ENCODE measurements around the gene MRPL49.
A peak's percentile ranks its signal among the peaks of the same experiment; 100 is the strongest.

MRPL49 gene

DNA sequence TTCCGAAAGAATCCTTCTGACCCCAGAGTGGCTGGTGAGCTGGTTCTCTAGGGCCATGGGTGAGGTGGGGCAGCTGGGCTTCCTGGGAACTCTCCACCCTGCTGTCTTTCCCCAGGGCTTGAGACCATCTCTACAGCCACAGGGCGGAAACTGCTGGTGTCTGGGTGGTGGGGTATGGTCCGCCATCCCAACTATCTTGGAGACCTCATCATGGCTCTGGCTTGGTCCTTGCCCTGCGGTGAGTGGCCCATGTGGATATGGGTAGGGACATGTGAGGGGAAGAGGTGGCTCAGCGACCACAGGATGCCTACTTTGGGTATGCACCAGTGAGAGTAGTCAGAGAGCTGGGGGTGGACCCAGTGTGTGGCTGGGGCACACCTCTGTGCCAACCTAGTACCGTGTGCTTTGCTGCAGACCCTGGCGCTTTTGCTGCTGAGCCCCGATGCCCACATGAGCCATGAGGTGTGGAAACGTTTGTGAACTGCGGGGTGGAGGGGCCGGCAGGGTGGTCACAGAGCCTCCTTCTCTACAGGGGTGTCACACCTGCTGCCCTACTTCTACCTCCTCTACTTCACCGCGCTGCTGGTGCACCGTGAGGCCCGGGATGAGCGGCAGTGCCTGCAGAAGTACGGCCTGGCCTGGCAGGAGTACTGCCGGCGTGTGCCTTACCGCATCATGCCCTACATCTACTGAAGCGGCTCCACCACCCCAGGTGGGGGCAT is 6.6 kb upstream of the MRPL49 start:
- Histone ChIP-seq H3K27me3 (ENCODE audit: insufficient read depth, low read depth) (no peaks in the 10 kb centered on the region), H3K36me3 (ENCODE audit: insufficient read depth) (no peaks in the 10 kb centered on the region), H3K79me2 (ENCODE audit: insufficient read depth, low read depth) (peaks cover 36% of the 10 kb centered on the region), H3K4me3 (IDR thresholded peaks at IDR 0.05; ENCODE audit: insufficient read depth, low read depth, low read length) (no peak overlapping the region), H3K27ac (peak overlapping the region; percentile 99; the same call in 1 of the 2 replicates), H2AFZ (ENCODE audit: low read depth) (no peak overlapping the region), H3K4me2 (peak overlapping the region; percentile 89), H3K4me1 (ENCODE audit: low read depth, poor library complexity, severe bottlenecking) (peaks cover 50% of the 10 kb centered on the region), H4K20me1 (ENCODE audit: insufficient read depth) (no peaks in the 10 kb centered on the region), H3K9ac (no peak overlapping the region)
- TF ChIP-seq, protein P1, sequence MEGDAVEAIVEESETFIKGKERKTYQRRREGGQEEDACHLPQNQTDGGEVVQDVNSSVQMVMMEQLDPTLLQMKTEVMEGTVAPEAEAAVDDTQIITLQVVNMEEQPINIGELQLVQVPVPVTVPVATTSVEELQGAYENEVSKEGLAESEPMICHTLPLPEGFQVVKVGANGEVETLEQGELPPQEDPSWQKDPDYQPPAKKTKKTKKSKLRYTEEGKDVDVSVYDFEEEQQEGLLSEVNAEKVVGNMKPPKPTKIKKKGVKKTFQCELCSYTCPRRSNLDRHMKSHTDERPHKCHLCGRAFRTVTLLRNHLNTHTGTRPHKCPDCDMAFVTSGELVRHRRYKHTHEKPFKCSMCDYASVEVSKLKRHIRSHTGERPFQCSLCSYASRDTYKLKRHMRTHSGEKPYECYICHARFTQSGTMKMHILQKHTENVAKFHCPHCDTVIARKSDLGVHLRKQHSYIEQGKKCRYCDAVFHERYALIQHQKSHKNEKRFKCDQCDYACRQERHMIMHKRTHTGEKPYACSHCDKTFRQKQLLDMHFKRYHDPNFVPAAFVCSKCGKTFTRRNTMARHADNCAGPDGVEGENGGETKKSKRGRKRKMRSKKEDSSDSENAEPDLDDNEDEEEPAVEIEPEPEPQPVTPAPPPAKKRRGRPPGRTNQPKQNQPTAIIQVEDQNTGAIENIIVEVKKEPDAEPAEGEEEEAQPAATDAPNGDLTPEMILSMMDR (conservative IDR thresholded peaks at IDR 0.05; ENCODE audit: low read depth, low read length): no peak

GRCh38 chr11:65116370-65117205 is 5.5 kb upstream of the MRPL49 start:
- peaks cover 47% of the 10 kb centered on the region for H3K79me2 ChIP-seq (ENCODE audit: insufficient read depth, low read depth)
- H3K9ac ChIP-seq: peak overlapping the region; percentile 95
- TF ChIP-seq, protein P1 (conservative IDR thresholded peaks at IDR 0.05; ENCODE audit: low read depth, low read length): no peak
- H2AFZ ChIP-seq (ENCODE audit: low read depth): 0 out of 2 replicates have a peak overlapping the region, but pooled peaks have one; percentile 6
- H3K4me3 ChIP-seq (IDR thresholded peaks at IDR 0.05; ENCODE audit: insufficient read depth, low read depth, low read length): no peak overlapping the region
- peaks cover 46% of the 10 kb centered on the region for H3K4me1 ChIP-seq (ENCODE audit: low read depth, poor library complexity, severe bottlenecking)
- no peaks in the 10 kb centered on the region for H3K27me3 ChIP-seq (ENCODE audit: insufficient read depth, low read depth)
- no peaks in the 10 kb centered on the region for H4K20me1 ChIP-seq (ENCODE audit: insufficient read depth)
- H3K27ac ChIP-seq: peak overlapping the region; percentile 99
- H3K4me2 ChIP-seq: peak overlapping the region; percentile 89
- no peaks in the 10 kb centered on the region for H3K36me3 ChIP-seq (ENCODE audit: insufficient read depth)

DNA sequence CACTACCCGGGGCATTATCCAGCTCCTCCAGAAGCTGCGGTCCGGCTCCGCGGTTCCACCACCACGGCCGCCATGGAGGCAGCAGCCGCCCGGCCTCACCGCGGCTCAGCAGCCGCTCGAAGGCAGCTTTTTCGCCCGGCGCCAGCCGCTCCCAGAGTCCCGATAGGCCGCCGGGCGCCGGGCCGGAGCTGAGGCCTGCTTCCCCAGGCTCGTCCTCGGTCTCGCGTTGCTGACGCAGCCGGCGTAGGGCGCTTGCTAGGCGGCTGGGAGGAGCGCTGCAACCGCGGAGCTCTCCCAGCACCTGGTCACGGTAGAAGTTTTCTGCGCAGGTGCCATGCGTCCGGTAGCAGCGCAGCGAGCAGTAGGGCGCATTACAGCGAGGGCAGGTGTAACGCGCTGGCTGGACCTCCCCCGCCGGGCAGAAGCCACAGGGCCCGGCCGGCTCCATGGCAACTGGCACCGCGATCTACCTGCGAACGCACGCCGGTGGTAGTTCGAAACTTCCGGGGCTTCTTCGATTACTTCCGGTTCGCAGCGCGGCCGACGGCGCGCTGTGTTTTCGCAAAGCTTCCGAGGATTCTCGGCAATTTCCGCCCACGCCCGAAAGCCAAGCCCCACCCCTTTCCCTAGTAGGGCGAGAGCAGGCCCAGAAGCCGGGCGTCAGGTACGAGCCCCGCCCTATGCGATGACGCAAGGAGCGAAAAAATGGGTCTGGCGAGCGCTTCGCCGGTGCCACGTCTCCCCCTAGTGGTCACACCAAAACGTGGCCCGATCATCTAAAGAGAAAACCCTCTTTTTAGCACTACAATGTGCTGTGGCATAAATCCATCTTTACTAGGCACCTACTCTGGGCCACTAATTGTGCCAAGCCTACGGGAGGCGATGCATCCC is 4.7 kb upstream of the MRPL49 start, which contains the start of gene ZNHIT2:
ZNHIT2 (minus strand) TSS at position 496 of the 891 bp plus-strand sequence; CDS start at position 448, 48 bp downstream.
- Histone ChIP-seq H3K4me3 (IDR thresholded peaks at IDR 0.05; ENCODE audit: insufficient read depth, low read depth, low read length) (no peak within 1 kb of the TSS), H3K27me3 (ENCODE audit: insufficient read depth, low read depth) (no peaks in the 10 kb centered on the region), H3K4me1 (ENCODE audit: low read depth, poor library complexity, severe bottlenecking) (peaks cover 46% of the 10 kb centered on the region), H3K9ac (peak within 1 kb of the TSS; percentile 95), H3K36me3 (ENCODE audit: insufficient read depth) (no peaks in the 10 kb centered on the region), H3K27ac (peak within 1 kb of the TSS; percentile 99), H3K79me2 (ENCODE audit: insufficient read depth, low read depth) (peaks cover 50% of the 10 kb centered on the region), H2AFZ (ENCODE audit: low read depth) (0 out of 2 replicates have a peak within 1 kb of the TSS, but pooled peaks have one; percentile 6), H3K4me2 (peak within 1 kb of the TSS; percentile 89), H4K20me1 (ENCODE audit: insufficient read depth) (no peaks in the 10 kb centered on the region)
- TF ChIP-seq, protein P1 (conservative IDR thresholded peaks at IDR 0.05; ENCODE audit: low read depth, low read length): peak; percentile 94

Data from KMS-11 (cell line).